Muscle layer of colon (tissue), 2 donors: ENCODE data around the gene PDK2.

Experiments used
- H3K27ac ChIP-seq: one replicate; pipeline ENCODE4 v1.7.0; 2013; ENCODE audit warnings: low read depth, mild to moderate bottlenecking, low read length, moderate library complexity
- H3K27me3 ChIP-seq, 2 donors: one replicate each; pipeline ENCODE4 v1.7.0; 2013; ENCODE audit warnings: low read length in 2 of 2, mild to moderate bottlenecking in 2 of 2; ENCODE audit not compliant: insufficient read depth in 2 of 2, control insufficient read depth in 1 of 2
- H3K36me3 ChIP-seq: one replicate; pipeline ENCODE4 v1.7.0; 2013; ENCODE audit warnings: mild to moderate bottlenecking, low read length; ENCODE audit not compliant: insufficient read depth
- H3K4me1 ChIP-seq: one replicate; pipeline ENCODE4 v1.7.0; 2013; ENCODE audit warnings: mild to moderate bottlenecking, low read length; ENCODE audit not compliant: insufficient read depth
- H3K4me3 ChIP-seq, 2 donors: one replicate each; pipeline ENCODE4 v1.7.0; 2013; ENCODE audit warnings: low read length in 2 of 2, low read depth in 1 of 2, mild to moderate bottlenecking in 1 of 2, moderate library complexity in 1 of 2
- H3K9ac ChIP-seq: one replicate; pipeline ENCODE4 v1.7.0; 2013; ENCODE audit warnings: low read length
- H3K9me3 ChIP-seq: one replicate; pipeline ENCODE4 v1.7.0; 2013; ENCODE audit warnings: mild to moderate bottlenecking, low read length
- donor health status: abdominal sarcoma.
- donor health status: Adenocarcinoma of cecum.

PDK2 gene

DNA sequence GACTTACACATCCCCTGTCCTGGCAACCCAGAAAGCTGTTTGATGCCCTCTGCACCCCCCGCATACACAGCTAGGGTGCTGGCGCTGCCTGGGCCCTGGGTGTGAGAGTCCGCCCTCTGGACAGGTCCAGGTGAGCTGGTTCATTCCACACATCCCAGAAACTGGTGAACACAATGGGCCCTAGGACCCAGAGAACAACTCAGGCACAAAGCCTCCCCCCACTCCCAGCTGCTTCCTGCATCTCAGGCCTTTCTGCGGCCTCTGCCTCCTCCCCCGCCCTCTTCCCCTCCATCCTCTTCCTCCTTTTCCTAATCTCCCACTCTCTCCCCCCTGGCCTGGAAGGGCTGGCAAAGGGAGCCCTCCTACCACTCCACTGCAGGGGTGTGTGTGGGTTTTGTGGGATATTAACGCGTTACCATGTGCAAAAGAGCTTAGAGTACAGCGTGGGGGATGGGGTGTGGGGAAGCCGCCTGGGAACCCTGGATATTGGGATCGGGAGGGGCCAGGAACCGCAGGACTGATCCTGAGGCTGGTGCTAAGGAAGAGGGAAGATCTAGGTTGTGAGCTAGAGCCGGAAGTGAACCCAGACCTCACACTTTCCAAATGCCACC lies 56.9 kb downstream of the PDK2 start:
- Histone ChIP-seq H3K9ac (peak overlapping the region; percentile 61), H3K27ac (peak overlapping the region; percentile 100), H3K4me1 (peaks cover 54% of the 10 kb centered on the region), H3K27me3 (no peaks in the 10 kb centered on the region), H3K9me3 (no peaks in the 10 kb centered on the region), H3K4me3 (peak overlapping the region; percentile 22 to 83), H3K36me3 (no peaks in the 10 kb centered on the region)

GRCh38 chr17:50152736-50153135 lies 57.6 kb downstream of the PDK2 start:
- peaks cover 47% of the 10 kb centered on the region for H3K4me1 ChIP-seq
- peak overlapping the region; percentile 61 for H3K9ac ChIP-seq
- H3K36me3 ChIP-seq: no peaks in the 10 kb centered on the region
- peak overlapping the region; percentile 100 for H3K27ac ChIP-seq
- no peaks in the 10 kb centered on the region for H3K27me3 ChIP-seq
- H3K4me3 ChIP-seq: peak overlapping the region in 1 of 2 donors; percentile 83
- H3K9me3 ChIP-seq: no peaks in the 10 kb centered on the region

- Histone ChIP-seq H3K4me1 (peaks cover 38% of the 10 kb centered on the region), H3K27ac (peak overlapping the region; percentile 100), H3K27me3 (no peaks in the 10 kb centered on the region), H3K4me3 (no peak overlapping the region), H3K9ac (no peak overlapping the region), H3K36me3 (no peaks in the 10 kb centered on the region), H3K9me3 (no peaks in the 10 kb centered on the region)
These were observed 58.8 kb downstream of the PDK2 start for GRCh38 chr17:50153650-50154575.

GRCh38 chr17:50154604-50155003 lies 59.5 kb downstream of the PDK2 start:
- Histone ChIP-seq H3K36me3 (no peaks in the 10 kb centered on the region), H3K4me3 (no peak overlapping the region), H3K27ac (peak overlapping the region; percentile 63), H3K9ac (no peak overlapping the region), H3K27me3 (no peaks in the 10 kb centered on the region), H3K9me3 (no peaks in the 10 kb centered on the region), H3K4me1 (peaks cover 38% of the 10 kb centered on the region)

DNA sequence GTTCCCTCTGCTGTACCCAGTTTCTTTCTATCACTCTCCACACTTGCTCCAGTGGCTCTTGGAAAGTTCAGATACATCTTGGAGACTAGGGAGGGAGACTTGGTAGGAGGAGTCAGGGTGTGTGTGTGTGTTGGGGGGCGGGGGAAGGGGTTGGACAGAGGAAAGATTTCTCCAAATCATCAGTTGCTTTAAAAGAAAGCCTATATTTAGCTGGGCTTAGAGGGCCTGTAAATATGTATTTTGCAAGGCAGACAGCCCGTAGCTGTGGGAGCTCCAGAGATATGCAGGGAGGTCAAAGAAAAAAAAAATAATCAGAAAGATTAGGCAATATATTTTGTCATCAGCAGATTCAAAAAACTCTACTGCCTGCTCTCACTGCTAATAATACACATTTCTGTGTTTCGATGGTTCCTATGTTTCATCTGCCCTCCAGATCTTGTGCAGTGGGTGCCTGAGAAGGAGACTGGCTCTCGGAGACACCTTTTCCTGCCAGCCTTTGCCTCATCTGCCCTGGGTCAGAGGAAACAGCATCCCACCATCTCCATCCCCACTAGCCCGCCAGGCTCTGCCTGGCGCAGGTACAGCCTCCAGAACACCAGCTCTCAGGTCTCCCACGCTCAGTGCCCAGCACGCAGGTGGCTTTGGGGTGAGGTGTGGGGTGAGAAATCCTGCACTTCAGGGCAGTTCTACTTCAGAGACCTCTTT lies 60.1 kb downstream of the PDK2 start:
- H3K27me3 ChIP-seq: no peaks in the 10 kb centered on the region
- H3K4me3 ChIP-seq: peak overlapping the region in 1 of 2 donors; percentile 2
- H3K4me1 ChIP-seq: peaks cover 38% of the 10 kb centered on the region
- H3K9me3 ChIP-seq: no peaks in the 10 kb centered on the region
- H3K27ac ChIP-seq: peak overlapping the region; percentile 63
- H3K9ac ChIP-seq: no peak overlapping the region
- no peaks in the 10 kb centered on the region for H3K36me3 ChIP-seq

DNA sequence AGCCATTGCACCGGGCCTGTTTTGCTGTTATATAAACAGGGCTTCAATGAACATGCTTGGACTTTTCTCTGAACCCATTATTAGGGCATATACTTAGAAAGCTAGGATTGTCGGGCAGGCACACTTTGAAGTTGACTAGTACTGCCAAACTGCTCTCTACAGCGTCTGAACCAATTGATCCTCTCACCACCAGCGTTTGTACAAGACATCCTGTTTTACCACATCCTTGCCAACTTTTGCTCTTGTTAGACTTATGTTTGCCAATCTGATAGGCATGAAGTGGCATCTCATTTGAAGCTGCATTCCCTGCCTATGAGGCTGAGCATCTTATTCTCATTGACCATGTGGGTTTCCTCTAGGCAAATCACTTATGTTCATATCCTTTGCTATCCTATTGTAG lies 62.7 kb downstream of the PDK2 start:
- Histone ChIP-seq H3K9me3 (no peaks in the 10 kb centered on the region), H3K4me1 (peaks cover 37% of the 10 kb centered on the region), H3K36me3 (no peaks in the 10 kb centered on the region), H3K27me3 (no peaks in the 10 kb centered on the region), H3K27ac (no peak overlapping the region), H3K4me3 (no peak overlapping the region), H3K9ac (no peak overlapping the region)

- Histone ChIP-seq H3K9ac (peak overlapping the region; percentile 49), H3K4me3 (peak overlapping the region; percentile 15 to 65), H3K27ac (peak overlapping the region; percentile 68), H3K4me1 (peaks cover 27% of the 10 kb centered on the region), H3K9me3 (no peaks in the 10 kb centered on the region), H3K27me3 (no peaks in the 10 kb centered on the region), H3K36me3 (no peaks in the 10 kb centered on the region)
These were observed 66.1 kb downstream of the PDK2 start for GRCh38 chr17:50161023-50161910.
